Mesodermal cell (in vitro differentiated cells): ENCODE results near the gene BSG.
"Not testable (repeated sequence)": the region's sequence is repeated elsewhere in the genome, so short reads cannot be mapped to it uniquely, and the experiment has no call there.

ENCODE experiments used
- H3K27ac ChIP-seq: 2 replicates; pipeline ENCODE4 v1.7.0; 2013; ENCODE audit warnings: mild to moderate bottlenecking, low read depth, low read length, moderate library complexity; ENCODE audit not compliant: severe bottlenecking
- H3K36me3 ChIP-seq: 2 replicates; pipeline ENCODE4 v1.7.1; 2013; ENCODE audit warnings: mild to moderate bottlenecking, low read length, moderate library complexity; ENCODE audit not compliant: control insufficient read depth, insufficient read depth
- H3K4me1 ChIP-seq: one replicate; pipeline ENCODE4 v1.7.1; 2013; ENCODE audit warnings: mild to moderate bottlenecking, low read length; ENCODE audit not compliant: insufficient read depth, control insufficient read depth, poor library complexity, severe bottlenecking
- H3K4me3 ChIP-seq: 2 replicates; pipeline ENCODE4 v1.7.0; 2013; ENCODE audit warnings: low read length, control low read depth, mild to moderate bottlenecking; ENCODE audit not compliant: insufficient read depth, poor library complexity, severe bottlenecking; ENCODE audit errors: extremely low read depth
- H3K9me3 ChIP-seq: 2 replicates; pipeline ENCODE4 v1.7.1; 2013; ENCODE audit warnings: mild to moderate bottlenecking, low read length, moderate library complexity; ENCODE audit not compliant: control insufficient read depth
- WGBS, 2 experiments: methylation state at CpG; one replicate each; pipeline ENCODE4 v1.1.5; 2013; ENCODE audit warnings: missing lambda C conversion rate in 2 of 2; ENCODE audit not compliant: insufficient coverage in 2 of 2; 5-methylcytosine and 5-hydroxymethylcytosine counted together

BSG gene

GRCh38 chr19:583198-583967 is 11.0 kb downstream of the BSG start:
- no peak overlapping the region for H3K27ac ChIP-seq
- peaks cover 6% of the 10 kb centered on the region for H3K4me1 ChIP-seq
- 93 to 94% methylated on average over 17 to 23 of the region's 27 CpGs for WGBS, 2 experiments
- peaks cover 53% of the 10 kb centered on the region for H3K36me3 ChIP-seq
- no peak overlapping the region for H3K4me3 ChIP-seq
- no peaks in the 10 kb centered on the region for H3K9me3 ChIP-seq

- 88 to 100% methylated on average over 4 to 5 of the region's 5 CpGs for WGBS, 2 experiments
- no peak overlapping the region for H3K27ac ChIP-seq
- peaks cover 6% of the 10 kb centered on the region for H3K4me1 ChIP-seq
- peaks cover 49% of the 10 kb centered on the region for H3K36me3 ChIP-seq
- H3K9me3 ChIP-seq: no peaks in the 10 kb centered on the region
- no peak overlapping the region for H3K4me3 ChIP-seq
These were observed 11.5 kb downstream of the BSG start for GRCh38 chr19:583968-584239.

GRCh38 chr19:584240-585001 is 12.0 kb downstream of the BSG start:
- H3K4me1 ChIP-seq: peaks cover 6% of the 10 kb centered on the region
- no peaks in the 10 kb centered on the region for H3K9me3 ChIP-seq
- no peak overlapping the region for H3K4me3 ChIP-seq
- no peak overlapping the region for H3K27ac ChIP-seq
- H3K36me3 ChIP-seq: peaks cover 44% of the 10 kb centered on the region
- WGBS, 2 experiments: 51 to 59% methylated on average over 31 to 34 of the region's 38 CpGs

DNA sequence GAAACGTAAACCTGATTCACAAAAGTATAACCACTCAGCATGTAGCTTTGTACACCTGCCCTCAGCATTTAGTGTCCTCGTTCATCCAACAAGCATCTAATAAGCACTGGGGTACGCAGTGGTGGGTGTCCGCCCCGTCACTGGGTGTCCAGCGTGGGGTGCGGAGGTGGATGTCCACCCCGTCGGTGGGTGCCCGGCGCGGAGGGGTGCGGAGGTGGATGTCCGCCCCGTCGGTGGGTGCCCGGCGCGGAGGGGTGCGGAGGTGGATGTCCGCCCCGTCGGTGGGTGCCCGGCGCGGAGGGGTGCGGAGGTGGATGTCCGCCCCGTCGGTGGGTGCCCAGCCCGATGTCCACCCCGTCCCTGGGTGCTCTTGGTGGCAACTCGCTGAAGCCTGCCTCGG is 12.8 kb downstream of the BSG start:
- WGBS, 2 experiments: 94 to 96% methylated on average over 11 to 31 of the region's 34 CpGs
- H3K9me3 ChIP-seq, H3K4me1 ChIP-seq, H3K27ac ChIP-seq, H3K4me3 ChIP-seq: not testable (repeated sequence)
- H3K36me3 ChIP-seq: peaks cover 37% of the 10 kb centered on the region

- Histone ChIP-seq H3K9me3 (no peaks in the 10 kb centered on the region), H3K4me1 (peaks cover 6% of the 10 kb centered on the region), H3K36me3 (peaks cover 32% of the 10 kb centered on the region), H3K4me3 (no peak overlapping the region), H3K27ac (no peak overlapping the region)
- WGBS, 2 experiments: 73% methylated on average over 6 to 8 of the region's 10 CpGs
These were observed 13.2 kb downstream of the BSG start for GRCh38 chr19:585551-586110.

- Histone ChIP-seq H3K27ac (no peak overlapping the region), H3K4me1 (peaks cover 6% of the 10 kb centered on the region), H3K9me3 (no peaks in the 10 kb centered on the region), H3K36me3 (peaks cover 10% of the 10 kb centered on the region), H3K4me3 (no peak overlapping the region)
- 12 to 18% methylated on average over 40 to 41 of the region's 41 CpGs for WGBS, 2 experiments
These were observed 15.8 kb downstream of the BSG start for GRCh38 chr19:588093-588740.

DNA sequence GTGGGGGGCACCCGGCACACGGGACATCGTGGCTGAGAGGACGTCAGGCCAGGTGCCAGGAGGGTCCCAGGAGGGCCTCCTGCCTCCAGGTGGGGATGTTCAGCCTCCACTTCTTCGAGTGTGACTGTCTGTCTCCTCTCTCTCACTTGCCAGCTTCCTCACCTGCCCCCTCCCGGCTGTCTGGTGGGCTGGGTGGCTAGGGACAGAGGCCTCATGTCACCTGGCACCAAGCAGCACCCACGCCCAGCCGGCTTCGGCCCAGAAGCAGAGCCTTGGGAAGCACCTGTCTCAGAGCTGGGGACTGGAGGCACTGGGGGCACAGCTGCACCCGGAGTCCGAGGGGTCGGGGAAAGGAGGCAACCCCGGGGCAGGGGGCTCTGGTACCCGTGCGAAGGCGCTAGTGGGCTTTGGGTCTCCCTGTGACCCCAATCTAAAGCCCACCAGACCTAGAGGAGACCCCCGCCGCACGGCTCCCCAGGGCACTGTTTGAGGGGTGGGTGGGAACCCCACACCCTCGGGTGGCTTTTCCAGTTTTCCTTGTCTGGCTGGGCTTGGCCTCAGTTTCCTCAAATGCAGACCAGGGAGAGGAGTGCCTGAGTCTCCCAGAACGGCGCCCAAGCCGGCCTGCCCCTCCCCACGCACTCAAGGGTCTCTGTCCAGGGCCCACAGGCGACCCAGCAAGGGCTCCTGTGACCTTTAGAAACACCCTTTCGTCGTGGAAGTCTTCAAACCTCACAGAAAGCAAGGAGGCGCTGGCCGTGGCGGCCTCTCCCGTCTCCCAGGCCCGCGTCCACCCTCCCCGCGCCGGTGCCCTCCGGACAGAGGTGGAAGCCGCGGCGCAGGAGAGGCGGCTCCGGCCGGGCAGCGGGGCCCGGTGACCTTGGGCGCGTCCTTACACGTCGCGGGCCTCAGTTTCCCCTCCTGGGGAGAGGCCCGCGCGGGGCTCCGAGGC is 16.6 kb downstream of the BSG start:
- 19 to 21% methylated on average over 40 to 42 of the region's 54 CpGs for WGBS, 2 experiments
- Histone ChIP-seq H3K36me3 (peaks cover 3% of the 10 kb centered on the region), H3K4me3 (peak overlapping the region; percentile 11), H3K9me3 (no peaks in the 10 kb centered on the region), H3K27ac (no peak overlapping the region), H3K4me1 (peaks cover 6% of the 10 kb centered on the region)

DNA sequence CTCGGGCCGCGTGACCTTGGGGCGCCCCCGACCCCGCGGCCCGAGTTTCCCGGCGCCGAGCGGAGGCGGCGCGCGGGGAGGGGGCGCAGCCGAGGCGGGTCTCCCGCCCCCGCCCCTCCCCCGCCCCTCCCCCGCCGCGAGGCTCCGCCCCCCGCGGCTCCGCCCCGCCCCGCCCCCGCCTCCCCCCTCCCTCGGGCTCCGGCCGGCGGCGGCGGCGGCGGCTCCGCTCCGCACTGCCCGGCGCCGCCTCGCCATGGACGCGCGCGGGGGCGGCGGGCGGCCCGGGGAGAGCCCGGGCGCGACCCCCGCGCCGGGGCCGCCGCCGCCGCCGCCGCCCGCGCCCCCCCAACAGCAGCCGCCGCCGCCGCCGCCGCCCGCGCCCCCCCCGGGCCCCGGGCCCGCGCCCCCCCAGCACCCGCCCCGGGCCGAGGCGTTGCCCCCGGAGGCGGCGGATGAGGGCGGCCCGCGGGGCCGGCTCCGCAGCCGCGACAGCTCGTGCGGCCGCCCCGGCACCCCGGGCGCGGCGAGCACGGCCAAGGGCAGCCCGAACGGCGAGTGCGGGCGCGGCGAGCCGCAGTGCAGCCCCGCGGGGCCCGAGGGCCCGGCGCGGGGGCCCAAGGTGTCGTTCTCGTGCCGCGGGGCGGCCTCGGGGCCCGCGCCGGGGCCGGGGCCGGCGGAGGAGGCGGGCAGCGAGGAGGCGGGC is 17.4 kb downstream of the BSG start, which contains the start of gene HCN2:
TSS of gene HCN2 (plus strand) at position 189 of the 703 bp plus-strand sequence. CDS start at position 254, 65 bp downstream.
- H3K4me1 ChIP-seq: peaks cover 6% of the 10 kb centered on the region
- H3K27ac ChIP-seq: no peak within 1 kb of the TSS
- H3K9me3 ChIP-seq: no peaks in the 10 kb centered on the region
- H3K36me3 ChIP-seq: no peaks in the 10 kb centered on the region
- WGBS, 2 experiments: 1 to 2% methylated on average over 26 to 37 of the region's 132 CpGs
- H3K4me3 ChIP-seq: peak within 1 kb of the TSS; percentile 11

DNA sequence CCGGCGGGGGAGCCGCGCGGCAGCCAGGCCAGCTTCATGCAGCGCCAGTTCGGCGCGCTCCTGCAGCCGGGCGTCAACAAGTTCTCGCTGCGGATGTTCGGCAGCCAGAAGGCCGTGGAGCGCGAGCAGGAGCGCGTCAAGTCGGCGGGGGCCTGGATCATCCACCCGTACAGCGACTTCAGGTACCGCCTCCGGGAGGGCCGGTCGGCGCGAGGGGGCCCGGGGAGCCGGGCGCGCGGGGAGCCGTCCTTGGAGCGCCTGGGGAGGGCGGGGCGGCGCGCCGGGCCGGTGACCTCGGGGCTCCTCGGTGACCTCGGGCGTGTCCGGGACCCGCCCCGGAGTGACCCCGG is 18.0 kb downstream of the BSG start:
- Histone ChIP-seq H3K4me3 (peak overlapping the region; percentile 8), H3K36me3 (no peaks in the 10 kb centered on the region), H3K9me3 (no peaks in the 10 kb centered on the region), H3K4me1 (peaks cover 6% of the 10 kb centered on the region), H3K27ac (no peak overlapping the region)
- 1 to 4% methylated on average over 45 to 47 of the region's 50 CpGs for WGBS, 2 experiments
